Esophagus squamous epithelium (tissue), 4 donors: Measurements from ENCODE around the gene KBTBD4.

Experiments used
- CTCF ChIP-seq, 6 experiments: fragments of 450-650 bp in 4 of 6; fragments of 200-600 bp in 2 of 6; sonication (generic) in 2 of 6; IDR thresholded peaks; one replicate each; pipeline ENCODE4 v1.5.1; 2016 to 2019; ENCODE audit warnings: antibody characterized with exemption in 6 of 6, mild to moderate bottlenecking in 4 of 6, moderate library complexity in 4 of 6
- POLR2A ChIP-seq, 4 donors: fragments of 450-650 bp; IDR thresholded peaks; one replicate each; pipeline ENCODE4 v1.6.1; 2017; ENCODE audit warnings: antibody characterized with exemption in 4 of 4, mild to moderate bottlenecking in 4 of 4, moderate library complexity in 3 of 4

- no peak for TF ChIP-seq CTCF (IDR thresholded peaks at IDR 0.05)
- TF ChIP-seq POLR2A (IDR thresholded peaks at IDR 0.05) = no peak
These were observed 9.1 kb upstream of the KBTBD4 start for GRCh38 chr11:47587723-47588326.
